ENCODE data around the gene CLSTN3.

CLSTN3 gene
- total RNA-seq: 0.90 to 6.8 (median 3.1) reads per million in 17 experiments

DNA sequence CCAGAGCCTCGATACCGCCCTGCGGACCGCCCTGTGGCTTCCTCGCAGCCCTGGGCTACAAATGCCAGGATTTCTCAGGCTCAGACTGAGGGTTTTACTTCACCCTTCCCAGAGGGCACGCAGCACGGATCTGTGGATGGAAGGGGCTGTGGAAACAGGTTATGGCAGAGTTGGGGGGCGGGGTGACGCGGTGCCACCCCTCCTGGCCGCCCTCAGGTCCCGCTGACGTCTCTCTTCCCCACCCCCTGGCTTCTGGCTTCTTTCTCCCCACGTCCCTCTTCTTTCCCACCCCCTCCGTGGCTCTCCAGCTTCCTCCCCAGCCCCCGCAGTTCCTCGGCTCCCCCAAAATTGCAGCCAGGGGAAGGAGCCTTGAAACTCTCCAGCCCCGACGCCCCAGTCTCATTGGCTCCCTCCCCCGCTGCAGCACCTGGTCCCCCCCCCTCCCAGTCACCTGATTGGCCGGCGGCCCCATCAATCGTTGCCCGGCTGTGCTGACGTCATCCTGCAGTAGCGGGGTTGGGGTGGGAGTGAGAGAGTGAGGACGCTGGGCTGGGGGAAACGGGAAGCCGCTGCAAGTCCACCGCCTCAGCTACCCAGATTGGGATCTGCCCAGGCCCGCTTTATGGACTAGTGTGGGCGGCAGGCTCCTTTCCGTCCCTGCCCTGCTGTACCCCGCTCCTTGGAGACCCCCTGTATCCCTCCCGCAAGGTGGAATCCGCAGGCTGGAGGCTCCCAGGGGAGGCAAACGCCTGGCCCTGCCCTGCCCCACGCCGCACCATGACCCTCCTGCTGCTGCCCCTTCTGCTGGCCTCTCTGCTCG is at the start of gene CLSTN3:
Gene CLSTN3 (plus strand): TSS at position 500 of the 820 bp plus-strand sequence. CDS start 278 bp downstream, at position 778.
- peak; percentile 66 to 78 (median 72) for DNase-seq

GRCh38 chr12:7081037-7081436 is 49.1 kb upstream of the CLSTN3 start:
- DNase-seq: no peak

- no peak for DNase-seq
Observed at GRCh38 chr12:7083125-7083524, 47.0 kb upstream of the CLSTN3 start.

- DNase-seq: no peak
Observed at GRCh38 chr12:7089196-7089871, 40.8 kb upstream of the CLSTN3 start.

DNA sequence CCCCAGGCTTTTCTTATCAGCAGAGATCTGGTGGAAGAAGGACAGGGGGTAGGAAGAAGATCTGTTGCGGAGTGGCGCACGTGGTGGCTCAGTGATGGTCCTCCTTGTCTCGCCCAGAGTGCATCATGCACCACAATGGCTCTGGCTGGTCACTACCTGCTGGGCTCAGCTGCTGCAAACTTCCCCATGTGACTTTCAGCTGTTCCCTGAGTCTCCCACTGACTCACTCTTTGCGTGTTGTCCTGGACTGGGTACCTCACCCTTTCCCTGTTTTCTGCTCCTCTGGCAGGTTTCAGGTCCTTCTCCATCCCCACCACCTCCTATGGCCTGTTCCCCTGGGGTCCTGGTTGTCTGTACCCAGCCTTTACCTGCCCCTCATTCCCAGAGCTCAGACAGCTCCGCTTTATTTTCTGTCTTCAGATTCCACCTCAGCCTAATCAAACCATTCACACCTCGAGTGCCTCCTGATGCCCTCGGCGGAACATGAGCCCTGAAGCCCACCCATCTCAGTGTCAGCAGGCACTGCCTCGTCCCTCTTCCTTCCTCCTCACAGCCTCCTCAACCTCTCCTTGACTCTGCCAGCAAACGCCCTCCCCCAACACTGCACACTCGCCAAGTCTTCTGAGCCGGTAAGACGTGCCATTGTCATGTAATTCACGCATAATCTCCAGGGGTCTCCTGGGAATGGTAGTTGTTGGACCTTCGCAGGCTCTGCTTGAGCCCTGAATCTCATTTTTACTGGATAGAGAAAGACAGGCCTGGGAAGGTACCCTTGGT is 39.8 kb upstream of the CLSTN3 start:
- no peak for DNase-seq

DNA sequence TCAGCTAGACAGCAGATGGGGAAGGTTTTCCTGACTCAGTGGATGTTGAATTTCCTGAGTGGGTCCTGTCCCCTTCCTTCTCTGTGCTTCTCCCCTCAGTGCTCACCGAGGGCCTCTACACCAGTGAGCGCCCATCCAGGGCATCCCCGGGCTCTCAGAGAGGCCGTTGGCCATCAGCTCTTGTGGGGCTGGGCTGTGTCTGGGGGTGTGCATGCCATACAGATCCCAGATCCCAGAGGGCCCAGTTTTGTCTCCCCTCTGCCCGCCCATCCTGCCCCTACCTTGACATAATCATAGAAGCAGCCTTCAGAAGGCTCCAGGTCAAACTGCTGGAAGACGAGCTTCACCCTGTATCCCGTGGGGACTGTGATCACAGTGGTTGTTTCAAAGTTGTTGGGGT is 39.0 kb upstream of the CLSTN3 start:
- DNase-seq: no peak

GRCh38 chr12:7091660-7092228 is 38.4 kb upstream of the CLSTN3 start:
- DNase-seq: no peak

DNA sequence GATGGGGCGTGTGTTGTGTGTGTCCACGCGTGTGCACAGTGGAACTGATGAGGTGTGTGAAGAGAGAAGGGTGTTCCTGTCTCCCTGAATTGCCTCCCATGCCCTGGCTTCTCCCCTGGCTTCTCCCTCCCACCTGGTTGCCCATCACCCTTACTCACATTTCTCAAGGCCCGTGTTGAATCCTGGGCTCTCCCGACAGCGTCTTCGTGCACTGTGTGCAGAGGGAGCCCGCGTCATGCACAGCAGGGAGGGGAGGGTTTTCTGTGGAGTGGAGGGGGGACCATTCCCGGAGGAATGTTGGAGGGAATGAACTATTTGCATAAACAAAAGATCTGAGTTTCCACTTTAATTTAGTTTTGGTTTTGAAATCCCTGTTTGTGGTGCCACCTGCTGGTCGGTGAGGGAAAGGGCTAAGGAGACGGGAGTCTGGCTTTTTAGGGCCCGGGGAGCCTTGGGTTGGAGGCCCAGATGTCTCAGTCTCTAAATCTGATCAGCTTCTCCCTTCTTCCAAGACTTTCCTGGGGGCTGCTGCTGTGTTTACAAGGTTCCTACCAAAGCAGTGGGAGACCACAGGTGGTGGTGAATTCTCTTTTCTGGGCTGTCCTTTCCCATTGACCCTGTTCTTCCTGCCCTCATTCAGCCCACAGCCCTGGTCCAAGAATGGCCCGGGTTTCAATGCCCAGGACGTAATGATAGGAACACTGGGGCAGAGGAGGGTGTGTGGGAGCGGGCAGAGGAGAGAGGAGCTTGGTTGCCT is 37.8 kb upstream of the CLSTN3 start, which contains the start of gene C1R:
Gene C1R (minus strand): TSS at position 217 of the 757 bp plus-strand sequence. CDS start 57 bp downstream, at position 160.
- peak; percentile 60 to 77 (median 73) for DNase-seq

DNA sequence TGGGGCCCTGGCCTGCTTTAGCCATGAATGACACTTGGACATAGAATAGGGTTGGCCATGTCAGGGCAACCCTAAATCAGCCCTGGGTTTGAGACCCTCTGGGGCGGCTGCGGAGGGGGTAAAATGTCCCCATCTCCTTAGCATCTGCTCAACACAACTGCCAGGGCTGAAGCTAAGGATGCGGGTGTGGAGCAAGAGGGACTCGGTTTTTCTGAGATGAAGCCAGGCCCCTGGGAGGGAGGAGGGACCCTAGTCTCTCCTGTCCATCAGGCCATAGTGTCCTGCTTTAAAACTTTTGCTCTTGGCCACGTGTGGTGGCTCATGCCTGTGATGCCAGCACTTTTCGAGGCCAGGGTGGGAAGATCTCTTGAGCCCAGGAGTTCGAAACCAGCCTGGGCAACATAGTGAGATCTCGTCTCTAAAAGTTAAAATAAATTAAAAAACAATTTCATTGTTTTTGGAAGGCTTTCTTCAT is 37.1 kb upstream of the CLSTN3 start:
- no peak for DNase-seq

DNA sequence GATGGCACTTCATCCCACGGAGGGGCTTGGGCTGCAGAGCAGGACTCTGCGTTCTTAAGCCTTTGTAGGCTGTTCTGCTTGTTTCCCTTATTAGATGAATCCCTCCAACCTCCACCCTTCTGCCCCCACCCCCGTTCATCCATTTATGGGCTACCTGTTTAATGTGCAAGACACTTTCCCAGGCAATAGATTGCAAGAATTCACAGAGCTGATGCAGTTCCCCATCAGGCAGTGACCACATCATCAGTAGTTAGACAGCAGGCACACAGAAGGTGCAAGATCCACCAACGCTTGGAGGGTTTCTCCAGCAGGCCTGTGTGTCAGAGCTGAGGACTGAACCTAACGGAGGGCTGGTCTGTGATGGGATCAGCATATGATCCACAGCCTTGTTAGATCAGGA is 36.7 kb upstream of the CLSTN3 start:
- DNase-seq: peak in 2 of 4 experiments; percentile 37 to 44

DNA sequence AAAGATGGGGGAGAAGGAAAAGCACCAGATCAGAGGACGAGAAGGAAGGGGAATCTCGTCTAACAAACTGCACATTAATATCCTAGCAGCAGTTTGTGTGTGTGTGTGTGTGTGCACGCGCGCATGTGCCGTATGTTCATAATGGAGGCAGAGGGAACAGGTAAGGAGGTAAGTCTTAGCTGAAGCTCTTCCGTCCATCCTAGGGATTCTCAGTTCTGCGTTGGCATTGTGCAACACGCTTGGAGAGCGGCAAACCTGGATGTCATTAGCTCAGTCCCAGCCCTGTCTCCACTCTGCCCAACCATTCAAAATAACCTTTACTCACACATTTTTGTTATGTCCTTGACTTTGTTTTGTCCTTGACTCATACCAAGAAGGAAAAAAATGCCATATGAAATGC is 36.3 kb upstream of the CLSTN3 start:
- no peak for DNase-seq

GRCh38 chr12:7096006-7096932 is 33.9 kb upstream of the CLSTN3 start:
- no peak for DNase-seq

DNA sequence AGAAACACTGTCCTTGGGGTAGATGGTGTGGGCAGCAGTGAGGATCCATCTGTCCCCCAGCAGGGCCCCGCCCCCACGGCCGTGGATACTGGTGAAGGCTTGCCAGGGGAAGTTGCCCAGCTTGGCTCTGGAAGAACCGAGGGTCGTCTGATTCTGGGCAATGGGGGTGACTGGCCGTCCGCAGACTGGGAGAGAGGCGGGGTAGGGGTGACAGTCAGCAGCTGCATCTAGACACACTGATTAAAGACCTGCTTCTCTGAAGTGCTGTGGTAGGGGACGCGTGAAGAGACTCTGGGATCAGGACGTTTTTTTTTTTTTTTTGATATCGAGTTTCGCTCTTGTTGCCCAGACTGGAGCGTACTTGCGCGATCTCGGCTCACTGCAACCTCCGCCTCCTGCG is 33.2 kb upstream of the CLSTN3 start:
- DNase-seq: no peak

GRCh38 chr12:7099290-7099996 is 30.7 kb upstream of the CLSTN3 start:
- DNase-seq: peak; percentile 26 to 74 (median 62)

DNA sequence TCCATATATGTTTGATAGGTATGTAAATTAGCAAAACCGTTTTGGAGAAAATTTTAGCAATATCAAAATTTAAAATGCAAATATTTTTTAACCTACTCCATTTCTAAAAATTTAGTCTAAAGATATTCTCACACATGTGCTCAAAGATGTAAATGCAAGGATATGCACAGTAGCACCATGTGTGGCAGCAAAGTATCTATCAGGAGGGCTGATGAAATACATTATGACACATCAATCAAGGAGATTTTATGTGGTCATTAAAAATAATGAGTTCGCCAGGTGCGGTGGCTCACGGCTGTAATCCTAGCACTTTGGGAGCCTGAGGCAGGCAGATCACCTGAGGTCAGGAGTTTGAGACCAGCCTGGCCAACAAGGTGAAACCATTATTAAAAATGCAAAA is 29.9 kb upstream of the CLSTN3 start:
- no peak for DNase-seq

GRCh38 chr12:7101047-7101693 is 29.0 kb upstream of the CLSTN3 start:
- no peak for DNase-seq

GRCh38 chr12:7101694-7102131 is 28.5 kb upstream of the CLSTN3 start:
- DNase-seq: no peak

DNA sequence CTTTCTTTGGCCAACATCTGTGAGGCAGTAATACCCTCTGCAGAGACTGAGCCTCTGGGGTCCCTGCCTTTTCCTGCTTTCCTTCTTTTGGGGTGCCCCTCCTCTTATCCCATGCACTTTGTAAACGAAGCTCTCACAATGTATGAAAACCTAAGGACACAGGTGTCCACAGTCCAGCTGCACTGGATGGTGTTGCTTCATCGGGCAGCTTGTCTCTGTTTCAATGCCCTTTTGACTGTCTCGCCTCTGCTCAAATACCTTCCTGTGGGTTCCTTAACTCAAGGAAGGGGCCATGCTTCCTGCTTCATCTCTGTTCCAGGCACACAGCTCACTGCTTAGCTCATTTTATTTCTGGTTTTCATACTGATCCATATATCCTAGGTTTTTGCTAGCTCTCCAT is 27.6 kb upstream of the CLSTN3 start:
- DNase-seq: no peak
